IMR-90 (cell line): ENCODE results near the gene MYH9. TPM values are rescaled to one million over a fixed set of nuclear protein-coding genes. Genes with fewer than 3 reads are reported as not detected.

ENCODE experiments used
- ATAC-seq: fragments of 200-7000 bp; cut with Tn5 transposase; 2 replicates; pipeline ENCODE4 v1.9.1; 2020; ENCODE audit warnings: low read depth, mild to moderate bottlenecking, moderate library complexity
- BruUV-seq: library from RNA; stranded (reverse); fragments of 400-500 nt; replicated peaks from 2 replicates; lab custom pipeline; 2021; lab: Mats Ljungman, UMichigan
- CTCF ChIA-PET: fragments of 300-600 bp; formaldehyde crosslinking; extraction: SDS; loops from one replicate; lab custom pipeline; 2021; ENCODE audit warnings: antibody characterized with exemption; lab: Yijun Ruan, JAX
- POLR2A ChIA-PET: fragments of 300-600 bp; sonication (Branson Sonifier 250); formaldehyde crosslinking; loops from one replicate; lab custom pipeline; 2022; ENCODE audit warnings: antibody characterized with exemption; ENCODE audit not compliant: unreplicated experiment; lab: Charles Lee
- DNase-seq: peaks from one replicate; pipeline ENCODE4 v3.0.0; 2013
- H2AFZ ChIP-seq: replicated peaks from 2 replicates; pipeline ENCODE3; 2013; ENCODE audit warnings: low read length, mild to moderate bottlenecking; ENCODE audit not compliant: poor library complexity
- H2AK5ac ChIP-seq: 2 replicates; pipeline ENCODE4 v1.6.1; 2013; ENCODE audit warnings: low read depth, low read length, inconsistent platforms
- H2AK9ac ChIP-seq: replicated peaks from 2 replicates; pipeline ENCODE3; 2013; ENCODE audit warnings: mild to moderate bottlenecking, low read depth, low read length, moderate library complexity; ENCODE audit not compliant: poor library complexity
- H2BK120ac ChIP-seq: 2 replicates; pipeline ENCODE4 v1.6.1; 2013; ENCODE audit warnings: low read depth, low read length, inconsistent platforms
- H2BK15ac ChIP-seq: 3 replicates; pipeline ENCODE4 v1.6.1; 2013; ENCODE audit warnings: low read depth, low read length, inconsistent platforms
- H2BK20ac ChIP-seq: 2 replicates; pipeline ENCODE4 v1.6.1; 2013; ENCODE audit warnings: low read depth, mild to moderate bottlenecking, inconsistent platforms, low read length, moderate library complexity
- H2BK5ac ChIP-seq: 2 replicates; pipeline ENCODE4 v1.6.1; 2013; ENCODE audit warnings: mild to moderate bottlenecking, low read depth, low read length, inconsistent platforms; ENCODE audit not compliant: poor library complexity, severe bottlenecking
- H3K14ac ChIP-seq: replicated peaks from 2 replicates; pipeline ENCODE4 v1.6.1; 2013; ENCODE audit warnings: low read depth, low read length, inconsistent platforms
- H3K18ac ChIP-seq: 2 replicates; pipeline ENCODE4 v1.6.1; 2013; ENCODE audit warnings: low read depth, low read length, control low read depth
- H3K23ac ChIP-seq: 2 replicates; pipeline ENCODE4 v1.6.1; 2013; ENCODE audit warnings: low read depth, low read length, inconsistent platforms
- H3K27ac ChIP-seq: 2 replicates; pipeline ENCODE4 v1.5.1; 2013; ENCODE audit warnings: mild to moderate bottlenecking, control low read depth, low read length; ENCODE audit not compliant: insufficient read depth
- H3K27me3 ChIP-seq: 2 replicates; pipeline ENCODE4 v1.6.1; 2013; ENCODE audit warnings: low read length; ENCODE audit not compliant: control insufficient read depth, insufficient read depth
- H3K36me3 ChIP-seq: 2 replicates; pipeline ENCODE4 v1.6.1; 2013; ENCODE audit warnings: low read length, mixed read lengths; ENCODE audit not compliant: control insufficient read depth, insufficient read depth
- H3K4ac ChIP-seq: 2 replicates; pipeline ENCODE4 v1.6.1; 2013; ENCODE audit warnings: low read depth, low read length, inconsistent platforms
- H3K4me1 ChIP-seq: 2 replicates; pipeline ENCODE4 v1.6.1; 2013; ENCODE audit warnings: low read length, mixed read lengths; ENCODE audit not compliant: control insufficient read depth, insufficient read depth
- H3K4me2 ChIP-seq: 2 replicates; pipeline ENCODE4 v1.6.1; 2013; ENCODE audit warnings: low read depth, mild to moderate bottlenecking, control low read depth, low read length, moderate library complexity
- H3K4me3 ChIP-seq: 2 replicates; pipeline ENCODE4 v1.5.1; 2013; ENCODE audit warnings: low read depth, mild to moderate bottlenecking, control low read depth, low read length, moderate library complexity; ENCODE audit not compliant: insufficient read depth
- H3K56ac ChIP-seq: 2 replicates; pipeline ENCODE4 v1.6.1; 2013; ENCODE audit warnings: low read length, inconsistent platforms; ENCODE audit not compliant: insufficient read depth; ENCODE audit errors: extremely low read depth
- H3K79me1 ChIP-seq, 2 experiments: 2 replicates each; pipeline ENCODE4 v1.6.1; 2013; ENCODE audit warnings: low read length in 2 of 2, inconsistent platforms in 1 of 2, low read depth in 1 of 2
- H3K9ac ChIP-seq: 2 replicates; pipeline ENCODE4 v1.6.1; 2013; ENCODE audit warnings: low read depth, low read length, control low read depth
- H3K9me1 ChIP-seq: 2 replicates; pipeline ENCODE4 v1.6.1; 2013; ENCODE audit warnings: low read length, inconsistent platforms; ENCODE audit not compliant: insufficient read depth
- H3K9me3 ChIP-seq: 2 replicates; pipeline ENCODE4 v1.6.1; 2013; ENCODE audit warnings: low read length; ENCODE audit not compliant: control insufficient read depth, insufficient read depth
- H4K20me1 ChIP-seq: 2 replicates; pipeline ENCODE4 v1.6.1; 2013; ENCODE audit warnings: low read length, inconsistent platforms; ENCODE audit not compliant: insufficient read depth
- H4K5ac ChIP-seq: 2 replicates; pipeline ENCODE4 v1.6.1; 2013; ENCODE audit warnings: mild to moderate bottlenecking, low read depth, low read length, control low read depth
- H4K8ac ChIP-seq, 2 experiments: 2 replicates each; pipeline ENCODE4 v1.6.1; 2013; ENCODE audit warnings: low read depth in 2 of 2, low read length in 2 of 2, control low read depth in 1 of 2, inconsistent platforms in 1 of 2
- H4K91ac ChIP-seq: 2 replicates; pipeline ENCODE4 v1.6.1; 2013; ENCODE audit warnings: low read depth, low read length, inconsistent platforms; ENCODE audit not compliant: insufficient read depth
- NFE2L2 ChIP-seq: fragments of 150-350 bp; IDR thresholded peaks from 2 replicates; pipeline ENCODE4 v1.6.1; 2016; ENCODE audit warnings: low read depth, mild to moderate bottlenecking, low read length
- RAD21 ChIP-seq: IDR thresholded peaks from 2 replicates; pipeline ENCODE4 v1.6.1; 2012; ENCODE audit warnings: low read length, improper control_type of control experiment
- WGBS, 2 experiments: methylation state at CpG; one replicate each; pipeline versions ENCODE4 v1.1.5 to v1.1.7; 2013; ENCODE audit warnings: missing lambda C conversion rate in 2 of 2; ENCODE audit not compliant: insufficient read length in 1 of 2; ENCODE audit errors: extremely low coverage in 2 of 2; 5-methylcytosine and 5-hydroxymethylcytosine counted together
- dilution Hi-C: fragments of 300-500 bp; cut with HindIII; formaldehyde crosslinking; loops from one replicate; pipeline ENCODE4 v1.14.3; 2018; ENCODE audit warnings: low sequenced_read_pairs; ENCODE audit not compliant: unreplicated experiment
- in situ Hi-C: fragments of 300-500 bp; cut with MboI; formaldehyde crosslinking; loops from 3 replicates; pipeline ENCODE4 v1.14.3; 2019; ENCODE audit warnings: low sequenced_read_pairs, inconsistent platforms, mixed read lengths
- intact Hi-C: fragments of 100-400 bp; cut with micrococcal nuclease; formaldehyde crosslinking; loops from 2 replicates; pipeline ENCODE4 v1.10.0; 2022
- polyA plus RNA-seq, 3 experiments: library from polyadenylated mRNA; depleted of rRNA; stranded (reverse); fragments of >200 nt; gene quantifications; 2 replicates each; pipeline ENCODE4 v1.2.3, GENCODE V29; 2012; ENCODE audit warnings: low replicate concordance in 1 of 3
- total RNA-seq: library from RNA; depleted of rRNA; stranded (reverse); fragments of >200 nt; gene quantifications from 2 replicates; pipeline ENCODE4 v1.2.3, GENCODE V29; 2012

The MYH9 gene
- total and polyA plus RNA-seq, 2 of the 4 experiments (the other 2 are of a cell fraction): 475 to 554 TPM

DNA sequence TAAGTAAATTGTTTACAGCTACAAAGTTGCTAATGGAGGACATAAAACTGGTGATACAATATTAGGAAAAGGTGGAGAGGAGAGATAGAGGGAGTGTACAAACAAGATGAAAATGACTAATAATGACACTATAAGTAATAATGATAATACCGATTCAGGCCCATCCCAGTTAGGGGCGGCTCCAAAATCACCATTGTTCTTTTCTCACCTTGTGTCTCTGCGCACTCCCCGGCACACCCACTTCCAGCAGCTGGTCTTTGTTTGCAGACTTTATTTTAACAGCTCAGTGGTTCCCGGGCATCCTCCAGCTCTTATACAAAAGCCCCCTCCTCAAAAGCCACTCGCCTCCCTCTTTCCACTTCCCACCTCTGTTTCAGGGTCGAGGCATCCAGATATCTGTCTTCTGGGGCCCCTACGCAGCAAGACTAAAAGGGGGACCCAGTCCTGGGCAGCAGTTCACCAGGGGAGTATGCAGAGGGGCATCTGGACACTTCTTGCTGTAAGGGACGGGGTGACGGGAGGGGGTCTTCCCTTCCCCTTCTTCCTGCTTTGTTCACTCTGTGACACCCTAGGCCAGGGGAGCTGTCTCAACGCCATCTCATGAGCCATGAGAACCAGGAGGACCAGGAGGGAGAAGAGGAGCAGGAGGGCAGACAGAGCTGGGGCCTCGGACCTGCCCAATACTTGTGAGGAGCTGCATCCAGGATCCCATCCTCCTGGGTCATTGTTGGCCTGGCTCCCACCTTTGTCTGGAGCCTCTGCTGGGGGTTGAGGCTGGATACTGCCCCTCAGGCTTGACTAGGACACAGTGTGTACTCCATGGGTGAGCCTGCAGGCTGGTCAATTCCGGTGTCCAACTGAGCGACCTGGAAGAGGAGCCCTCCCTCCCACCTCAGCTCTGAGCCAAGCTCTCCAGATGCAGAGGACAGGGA is 151.1 kb downstream of the MYH9 start (continued):
- TF ChIP-seq RAD21: no peak

DNA sequence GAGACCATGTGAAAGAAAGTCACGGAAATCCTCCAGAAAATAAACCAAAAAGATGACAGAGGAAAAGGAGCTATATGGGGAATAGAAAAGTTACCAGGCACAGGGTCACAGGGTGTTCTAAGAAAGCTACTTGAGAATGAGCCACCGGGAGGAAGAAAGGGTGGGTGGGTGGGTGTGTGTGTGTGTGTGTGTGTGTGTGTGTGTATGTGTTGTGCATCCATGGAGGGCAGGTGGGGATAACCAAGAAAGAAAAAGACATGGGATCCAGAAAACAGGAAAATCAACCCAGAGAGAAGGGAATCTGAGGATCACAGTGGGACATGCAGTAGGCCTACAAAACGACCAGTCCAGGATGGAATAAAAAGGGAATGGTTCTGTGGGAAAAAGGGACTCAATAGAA is 152.2 kb downstream of the MYH9 start:
- no peak for TF ChIP-seq NFE2L2
- Histone ChIP-seq H2BK120ac (no peak overlapping the region), H3K23ac (no peak overlapping the region), H3K36me3 (peaks cover 24% of the 10 kb centered on the region), H3K14ac (no peak overlapping the region), H4K5ac (no peak overlapping the region), H3K9me1 (peaks cover 17% of the 10 kb centered on the region), H2BK5ac (no peak overlapping the region), H3K9ac (no peak overlapping the region), H3K27me3 (no peaks in the 10 kb centered on the region), H2BK15ac (no peak overlapping the region), H2BK20ac (no peak overlapping the region), H3K4ac (no peak overlapping the region), H2AFZ (no peak overlapping the region), H3K56ac (no peak overlapping the region), H2AK9ac (no peak overlapping the region), H4K8ac (no peak overlapping the region), H3K9me3 (no peaks in the 10 kb centered on the region), H3K18ac (no peak overlapping the region), H4K91ac (no peak overlapping the region), H3K27ac (no peak overlapping the region), H2AK5ac (no peak overlapping the region), H3K79me1 (peaks cover 4 to 49% of the 10 kb centered on the region in 2 experiments), H4K20me1 (peaks cover 9% of the 10 kb centered on the region; the same call in 1 of the 2 replicates), H3K4me1 (peaks cover 19% of the 10 kb centered on the region), H3K4me3 (no peak overlapping the region), H3K4me2 (no peak overlapping the region)
- 80% methylated on average over 2 of the region's 3 CpGs; no CpG with 5 or more reads in 1 of the 2 experiments for WGBS, 2 experiments
- dilution Hi-C loops: no loop called here
- in situ Hi-C loops: no loop called here
- no TSS peak for BruUV-seq
- POLR2A ChIA-PET: no interaction called here
- ATAC-seq: no peak
- intact Hi-C loops: loop anchor here (5.0 kb wide), 1 partner anchor 42 kb away; no protein-coding TSS in a partner anchor
- CTCF ChIA-PET: no interaction called here
- DNase-seq: no peak
